Stimulated activated naive B cell treated with anti-CD40 and anti-IgM and Interleukin-4, amounts not matched to agents 10 μg/mL and 1 μg/mL and 100 μg/mL, for 72 hours (primary cell): ENCODE results near the gene SERPINI1.
A peak's percentile ranks its signal among the peaks of the same experiment; 100 is the strongest.

ENCODE experiments used
- ATAC-seq, 2 donors: fragments of 150-1000 bp; cut with Tn5 transposase; replicated peaks; 2 replicates each; pipeline ENCODE4 v1.10.0; 2021; ENCODE audit warnings: moderate library complexity in 1 of 2
- DNase-seq: peaks from one replicate; pipeline ENCODE4 v3.0.0; 2021
- H3K27ac Mint-ChIP-seq: one replicate; pipeline ENCODE4 v1.8.0; 2022; ENCODE audit warnings: mild to moderate bottlenecking, mixed read lengths
- H3K27me3 Mint-ChIP-seq, 2 donors: one replicate each; pipeline ENCODE4 v1.8.0; 2022; ENCODE audit warnings: mixed read lengths in 2 of 2
- H3K36me3 Mint-ChIP-seq, 2 donors: one replicate each; pipeline ENCODE4 v1.8.0; 2022; ENCODE audit warnings: mixed read lengths in 2 of 2, mild to moderate bottlenecking in 1 of 2
- H3K4me1 Mint-ChIP-seq, 2 donors: one replicate each; pipeline ENCODE4 v1.8.0; 2022; ENCODE audit warnings: mixed read lengths in 2 of 2, mild to moderate bottlenecking in 1 of 2
- H3K4me3 Mint-ChIP-seq, 2 donors: one replicate each; pipeline ENCODE4 v1.8.0; 2022; ENCODE audit warnings: mild to moderate bottlenecking in 2 of 2, mixed read lengths in 2 of 2, moderate library complexity in 1 of 2
- H3K9me3 Mint-ChIP-seq, 2 donors: one replicate each; pipeline ENCODE4 v1.8.0; 2022; ENCODE audit warnings: mixed read lengths in 2 of 2, mild to moderate bottlenecking in 1 of 2

The SERPINI1 gene

GRCh38 chr3:167858865-167859264 lies 123.3 kb downstream of the SERPINI1 start:
- Mint-ChIP-seq H3K4me1 (peaks cover 15 to 27% of the 10 kb centered on the region in 2 donors), H3K27ac (no peak overlapping the region), H3K4me3 (no peak overlapping the region), H3K9me3 (no peaks in the 10 kb centered on the region), H3K36me3 (no peaks in the 10 kb centered on the region), H3K27me3 (no peaks in the 10 kb centered on the region)
- DNase-seq = no peak
- no peak for ATAC-seq

GRCh38 chr3:167859610-167860009 lies 124.1 kb downstream of the SERPINI1 start:
- Mint-ChIP-seq H3K4me1 (peaks cover 17 to 33% of the 10 kb centered on the region in 2 donors), H3K9me3 (no peaks in the 10 kb centered on the region), H3K36me3 (no peaks in the 10 kb centered on the region), H3K27ac (no peak overlapping the region), H3K4me3 (no peak overlapping the region), H3K27me3 (no peaks in the 10 kb centered on the region)
- DNase-seq = no peak
- peak; percentile 68 to 83 for ATAC-seq

DNA sequence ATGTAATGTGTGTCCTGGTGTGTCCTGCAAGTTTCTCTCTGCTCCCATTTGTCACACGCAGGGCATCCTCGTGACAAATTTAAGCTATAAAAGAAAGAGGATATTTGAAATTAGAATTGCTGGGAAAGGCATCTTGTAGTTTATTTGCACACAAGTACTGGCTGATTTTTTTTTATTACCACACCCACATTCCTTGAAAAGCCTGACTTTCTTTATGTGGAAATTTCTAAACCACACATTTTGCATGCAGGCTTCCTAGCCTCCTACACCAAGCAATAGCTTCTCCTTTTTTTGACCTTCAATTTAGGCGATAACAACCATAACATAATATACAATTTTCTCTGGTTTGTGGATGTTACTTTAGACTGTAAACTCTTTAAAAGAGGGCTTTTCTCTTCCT lies 126.1 kb downstream of the SERPINI1 start:
- H3K36me3 Mint-ChIP-seq = no peaks in the 10 kb centered on the region
- no peaks in the 10 kb centered on the region for H3K9me3 Mint-ChIP-seq
- peaks cover 17 to 33% of the 10 kb centered on the region in 2 donors for H3K4me1 Mint-ChIP-seq
- no peaks in the 10 kb centered on the region for H3K27me3 Mint-ChIP-seq
- peak; percentile 55 to 61 for ATAC-seq
- no peak overlapping the region for H3K4me3 Mint-ChIP-seq
- no peak for DNase-seq
- H3K27ac Mint-ChIP-seq = no peak overlapping the region

- peaks cover 17 to 33% of the 10 kb centered on the region in 2 donors for H3K4me1 Mint-ChIP-seq
- DNase-seq (no peak), ATAC-seq (no peak)
- H3K27me3 Mint-ChIP-seq = no peaks in the 10 kb centered on the region
- no peak overlapping the region for H3K27ac Mint-ChIP-seq
- no peaks in the 10 kb centered on the region for H3K9me3 Mint-ChIP-seq
- H3K4me3 Mint-ChIP-seq = no peak overlapping the region
- H3K36me3 Mint-ChIP-seq = no peaks in the 10 kb centered on the region
Measured at GRCh38 chr3:167862104-167862730, 126.7 kb downstream of the SERPINI1 start.

- Mint-ChIP-seq H3K27ac (no peak overlapping the region), H3K9me3 (peaks cover 0 to 3% of the 10 kb centered on the region in 2 donors), H3K4me3 (no peak overlapping the region), H3K4me1 (peaks cover 17 to 33% of the 10 kb centered on the region in 2 donors), H3K27me3 (no peaks in the 10 kb centered on the region), H3K36me3 (no peaks in the 10 kb centered on the region)
- ATAC-seq (no peak), DNase-seq (no peak)
Measured at GRCh38 chr3:167863811-167864551, 128.5 kb downstream of the SERPINI1 start.

DNA sequence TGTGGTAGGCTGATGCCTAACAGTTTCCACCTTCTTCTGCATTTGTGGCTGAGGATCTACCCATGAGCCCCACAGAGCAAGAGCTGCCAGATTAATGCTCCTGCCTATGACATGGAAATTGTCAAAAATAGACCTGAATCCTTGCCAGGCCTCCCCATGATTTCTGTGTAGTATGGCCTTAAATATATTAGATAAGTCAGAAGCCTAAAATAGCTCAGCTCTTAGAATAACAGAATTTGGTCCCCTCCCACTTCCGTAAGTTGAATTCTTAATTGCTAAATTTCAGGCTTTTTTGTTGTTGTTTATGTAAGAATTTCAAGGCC lies 129.0 kb downstream of the SERPINI1 start:
- DNase-seq (no peak), ATAC-seq (no peak)
- Mint-ChIP-seq H3K27me3 (no peaks in the 10 kb centered on the region), H3K9me3 (peaks cover 0 to 4% of the 10 kb centered on the region in 2 donors), H3K27ac (no peak overlapping the region), H3K36me3 (no peaks in the 10 kb centered on the region), H3K4me1 (peaks cover 16 to 32% of the 10 kb centered on the region in 2 donors), H3K4me3 (no peak overlapping the region)

- Mint-ChIP-seq H3K27ac (no peak overlapping the region), H3K9me3 (peaks cover 0 to 4% of the 10 kb centered on the region in 2 donors), H3K36me3 (no peaks in the 10 kb centered on the region), H3K4me3 (no peak overlapping the region), H3K27me3 (no peaks in the 10 kb centered on the region), H3K4me1 (peaks cover 15 to 21% of the 10 kb centered on the region in 2 donors)
- ATAC-seq = no peak
- DNase-seq = no peak
Measured at GRCh38 chr3:167866331-167866730, 130.8 kb downstream of the SERPINI1 start.

DNA sequence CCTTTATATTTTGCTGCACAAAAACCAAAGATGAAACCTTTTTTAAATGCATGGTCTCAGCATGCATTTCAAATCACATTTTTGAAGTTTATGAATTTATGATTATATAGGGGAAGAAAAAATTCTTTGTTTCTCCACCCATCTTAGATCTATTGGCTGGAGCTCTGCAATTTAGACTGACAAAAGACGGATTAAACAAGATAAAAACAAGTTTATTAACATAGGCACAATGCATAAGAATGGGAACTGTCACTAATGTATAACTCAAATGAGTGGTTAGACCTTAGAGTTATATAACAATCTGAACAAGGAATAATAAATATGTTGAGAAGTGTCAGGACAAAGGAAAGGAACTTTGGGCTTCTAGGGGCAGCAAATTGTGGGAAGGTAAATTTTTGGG lies 132.5 kb downstream of the SERPINI1 start:
- Mint-ChIP-seq H3K27me3 (no peaks in the 10 kb centered on the region), H3K27ac (no peak overlapping the region), H3K36me3 (no peaks in the 10 kb centered on the region), H3K9me3 (peaks cover 0 to 4% of the 10 kb centered on the region in 2 donors), H3K4me1 (peaks cover 8 to 9% of the 10 kb centered on the region in 2 donors), H3K4me3 (no peak overlapping the region)
- ATAC-seq (no peak), DNase-seq (no peak)

- no peaks in the 10 kb centered on the region for H3K4me1 Mint-ChIP-seq
- no peaks in the 10 kb centered on the region for H3K36me3 Mint-ChIP-seq
- H3K27ac Mint-ChIP-seq = no peak overlapping the region
- no peak for DNase-seq
- H3K9me3 Mint-ChIP-seq = peaks cover 0 to 4% of the 10 kb centered on the region in 2 donors
- no peak for ATAC-seq
- H3K27me3 Mint-ChIP-seq = no peaks in the 10 kb centered on the region
- no peak overlapping the region for H3K4me3 Mint-ChIP-seq
Measured at GRCh38 chr3:167870181-167870580, 134.7 kb downstream of the SERPINI1 start.

DNA sequence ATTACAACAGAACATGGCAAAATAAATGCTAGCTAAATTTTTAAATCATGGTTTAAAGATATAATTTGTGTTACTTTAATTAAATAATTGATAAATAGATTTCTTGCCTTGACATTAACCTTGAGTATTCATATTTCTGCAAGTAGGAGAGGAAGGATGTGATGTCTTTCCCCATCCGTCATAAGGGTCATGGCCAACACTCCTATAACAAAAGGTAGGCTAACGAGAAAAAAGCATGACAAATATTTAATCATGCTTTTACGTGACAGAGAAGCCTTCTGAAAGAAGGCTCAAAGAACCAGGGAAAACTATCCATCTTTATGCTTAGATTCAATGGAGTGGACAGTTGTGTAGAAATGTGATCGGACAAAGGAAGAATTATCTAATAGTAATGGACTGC lies 135.2 kb downstream of the SERPINI1 start:
- Mint-ChIP-seq H3K27ac (no peak overlapping the region), H3K9me3 (peaks cover 0 to 4% of the 10 kb centered on the region in 2 donors), H3K36me3 (no peaks in the 10 kb centered on the region), H3K4me1 (no peaks in the 10 kb centered on the region), H3K4me3 (no peak overlapping the region), H3K27me3 (no peaks in the 10 kb centered on the region)
- ATAC-seq (no peak), DNase-seq (no peak)

DNA sequence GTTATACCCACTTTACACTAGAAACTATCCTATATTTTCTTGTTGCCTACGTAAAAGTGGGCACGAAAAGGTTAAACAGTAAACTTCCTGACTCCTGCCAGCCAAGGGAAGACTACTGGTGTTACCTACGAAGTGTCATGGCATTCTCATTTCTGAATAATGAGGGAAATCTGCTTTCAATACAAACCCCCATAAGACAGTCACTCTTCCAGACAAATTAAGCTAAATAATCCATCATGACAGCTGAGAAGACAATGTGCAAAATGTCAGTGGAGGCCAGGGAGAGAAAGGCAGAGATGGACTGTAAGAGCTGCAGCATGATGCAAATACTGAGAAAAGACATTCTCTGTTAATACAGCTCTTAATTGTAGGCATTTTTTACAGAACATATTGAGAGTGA lies 136.5 kb downstream of the SERPINI1 start:
- DNase-seq (no peak), ATAC-seq (no peak)
- Mint-ChIP-seq H3K4me3 (no peak overlapping the region), H3K4me1 (peaks cover 0 to 5% of the 10 kb centered on the region in 2 donors), H3K27me3 (peaks cover 0 to 4% of the 10 kb centered on the region in 2 donors), H3K36me3 (no peaks in the 10 kb centered on the region), H3K27ac (no peak overlapping the region), H3K9me3 (peaks cover 0 to 4% of the 10 kb centered on the region in 2 donors)

DNA sequence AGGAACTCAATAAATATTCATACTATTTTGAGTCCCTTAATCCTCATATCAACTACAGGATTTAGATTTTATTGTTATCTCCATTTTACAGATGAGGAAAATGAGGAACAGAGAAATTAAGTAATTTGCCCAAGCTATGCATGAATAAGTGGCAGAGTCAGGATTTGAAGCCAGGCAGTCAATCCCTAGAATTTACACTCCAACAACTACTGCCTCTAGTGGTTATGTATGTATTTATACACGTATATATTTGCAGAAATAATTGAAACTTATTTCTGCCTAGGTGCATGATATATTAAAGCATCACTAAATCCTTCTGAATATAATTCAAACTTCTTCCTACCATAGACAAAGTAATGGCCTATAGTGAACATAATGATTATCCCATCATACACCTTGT lies 137.4 kb downstream of the SERPINI1 start:
- Mint-ChIP-seq H3K9me3 (peaks cover 0 to 4% of the 10 kb centered on the region in 2 donors), H3K4me1 (peaks cover 0 to 5% of the 10 kb centered on the region in 2 donors), H3K4me3 (no peak overlapping the region), H3K36me3 (no peaks in the 10 kb centered on the region), H3K27me3 (peaks cover 0 to 4% of the 10 kb centered on the region in 2 donors), H3K27ac (no peak overlapping the region)
- ATAC-seq (no peak), DNase-seq (no peak)

GRCh38 chr3:167874671-167875372 lies 139.3 kb downstream of the SERPINI1 start:
- no peak overlapping the region for H3K27ac Mint-ChIP-seq

More at GRCh38 chr3:167874671-167875372, 139.3 kb downstream of the SERPINI1 start:
- DNase-seq (no peak), ATAC-seq (no peak)
- Mint-ChIP-seq H3K9me3 (no peaks in the 10 kb centered on the region), H3K4me1 (peaks cover 0 to 5% of the 10 kb centered on the region in 2 donors), H3K36me3 (no peaks in the 10 kb centered on the region), H3K4me3 (no peak overlapping the region), H3K27me3 (peaks cover 0 to 4% of the 10 kb centered on the region in 2 donors)
